ENCODE data around the gene STK33. TPM values are rescaled to one million over a fixed set of nuclear protein-coding genes. Genes with fewer than 3 reads are reported as not detected.

The STK33 gene
- total and polyA plus RNA-seq, 2 donors (not counting 1 experiment from before 2014, with no cell fraction given), result 1.7 to 3.3 TPM

DNA sequence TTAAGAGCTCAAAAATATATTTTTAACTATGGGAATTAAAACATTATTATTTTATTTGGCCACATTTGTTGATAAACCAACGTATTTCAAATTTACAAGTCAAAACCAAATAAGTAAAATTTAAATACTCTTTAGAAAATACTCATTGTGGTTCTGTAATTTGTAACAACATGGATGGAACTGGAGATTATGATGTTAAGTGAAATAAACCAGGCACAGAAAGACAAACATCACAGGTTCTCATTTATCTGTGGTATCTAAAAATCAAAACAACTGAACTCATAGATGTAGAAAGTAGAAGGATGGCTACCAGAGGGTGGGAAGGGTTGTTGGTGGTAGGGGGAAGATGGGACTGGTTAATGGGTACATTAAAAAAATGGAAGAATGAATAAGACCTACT is 50.8 kb downstream of the STK33 start:
- Histone ChIP-seq H3K27ac (ENCODE audit: insufficient read depth, low read length) (no peak overlapping the region), H3K27me3 (ENCODE audit: control insufficient read depth, insufficient read depth, low read length) (peaks cover 4% of the 10 kb centered on the region), H3K4me3 (replicated peaks in 1 of 4; ENCODE audit: control extremely low read depth in 1 of 4, insufficient read depth in 1 of 4, low read depth in 3 of 4, low read length in 4 of 4) (no peak overlapping the region), H3K9ac (ENCODE audit: insufficient read depth, low read length) (no peak overlapping the region), H3K79me2 (ENCODE audit: control insufficient read depth, insufficient read depth, low read length) (no peaks in the 10 kb centered on the region), H3K4me2 (ENCODE audit: extremely low read depth, insufficient read depth, low read length) (no peak overlapping the region), H3K4me1 (ENCODE audit: control insufficient read depth, extremely low read depth, insufficient read depth, low read length) (no peaks in the 10 kb centered on the region), H3K9me3 (ENCODE audit: control insufficient read depth, insufficient read depth, low read depth, low read length) (no peaks in the 10 kb centered on the region), H4K20me1 (ENCODE audit: control insufficient read depth, extremely low read depth, insufficient read depth, low read length) (no peaks in the 10 kb centered on the region), H2AFZ (ENCODE audit: low read length) (no peak overlapping the region), H3K36me3 (ENCODE audit: control insufficient read depth, insufficient read depth, low read length) (no peaks in the 10 kb centered on the region)
- DNase-seq (ENCODE audit: low read depth in 2 of 2), result no peak
- TF ChIP-seq, protein P1, sequence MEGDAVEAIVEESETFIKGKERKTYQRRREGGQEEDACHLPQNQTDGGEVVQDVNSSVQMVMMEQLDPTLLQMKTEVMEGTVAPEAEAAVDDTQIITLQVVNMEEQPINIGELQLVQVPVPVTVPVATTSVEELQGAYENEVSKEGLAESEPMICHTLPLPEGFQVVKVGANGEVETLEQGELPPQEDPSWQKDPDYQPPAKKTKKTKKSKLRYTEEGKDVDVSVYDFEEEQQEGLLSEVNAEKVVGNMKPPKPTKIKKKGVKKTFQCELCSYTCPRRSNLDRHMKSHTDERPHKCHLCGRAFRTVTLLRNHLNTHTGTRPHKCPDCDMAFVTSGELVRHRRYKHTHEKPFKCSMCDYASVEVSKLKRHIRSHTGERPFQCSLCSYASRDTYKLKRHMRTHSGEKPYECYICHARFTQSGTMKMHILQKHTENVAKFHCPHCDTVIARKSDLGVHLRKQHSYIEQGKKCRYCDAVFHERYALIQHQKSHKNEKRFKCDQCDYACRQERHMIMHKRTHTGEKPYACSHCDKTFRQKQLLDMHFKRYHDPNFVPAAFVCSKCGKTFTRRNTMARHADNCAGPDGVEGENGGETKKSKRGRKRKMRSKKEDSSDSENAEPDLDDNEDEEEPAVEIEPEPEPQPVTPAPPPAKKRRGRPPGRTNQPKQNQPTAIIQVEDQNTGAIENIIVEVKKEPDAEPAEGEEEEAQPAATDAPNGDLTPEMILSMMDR (conservative IDR thresholded peaks at IDR 0.05 in 1 of 2, IDR thresholded peaks at IDR 0.05 in 1 of 2; ENCODE audit: low read depth in 1 of 2, low read length in 2 of 2), result no peak
- no peak for TF ChIP-seq EZH2 (IDR thresholded peaks at IDR 0.05; ENCODE audit: low read length, missing control alignments)

DNA sequence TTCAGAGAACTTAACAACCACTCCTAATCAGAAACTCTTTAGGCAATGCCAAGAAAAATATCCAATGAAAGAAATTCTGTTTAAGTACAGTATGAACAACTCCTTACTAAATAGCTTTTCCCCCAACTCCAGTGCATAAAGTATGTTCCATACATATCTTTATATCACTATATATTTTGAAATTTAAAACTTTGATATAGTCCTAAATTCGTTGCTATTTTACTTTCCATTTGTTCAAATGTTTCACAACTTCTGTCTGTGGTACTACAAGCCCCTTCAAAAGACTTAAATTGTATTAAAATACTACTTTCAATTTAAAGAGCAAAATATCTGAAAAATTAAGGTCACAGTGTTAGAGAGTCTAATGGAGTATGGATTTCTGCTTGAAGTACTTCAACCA is 52.6 kb downstream of the STK33 start:
- no peaks in the 10 kb centered on the region for H3K36me3 ChIP-seq (ENCODE audit: control insufficient read depth, insufficient read depth, low read length)
- H3K79me2 ChIP-seq (ENCODE audit: control insufficient read depth, insufficient read depth, low read length), result no peaks in the 10 kb centered on the region
- DNase-seq (ENCODE audit: low read depth in 2 of 2), result no peak
- H4K20me1 ChIP-seq (ENCODE audit: control insufficient read depth, extremely low read depth, insufficient read depth, low read length), result no peaks in the 10 kb centered on the region
- no peaks in the 10 kb centered on the region for H3K4me1 ChIP-seq (ENCODE audit: control insufficient read depth, extremely low read depth, insufficient read depth, low read length)
- H3K27me3 ChIP-seq (ENCODE audit: control insufficient read depth, insufficient read depth, low read length), result peaks cover 4% of the 10 kb centered on the region
- H3K27ac ChIP-seq (ENCODE audit: insufficient read depth, low read length), result no peak overlapping the region
- H2AFZ ChIP-seq (ENCODE audit: low read length), result no peak overlapping the region
- H3K4me2 ChIP-seq (ENCODE audit: extremely low read depth, insufficient read depth, low read length), result no peak overlapping the region
- TF ChIP-seq, protein P1 (conservative IDR thresholded peaks at IDR 0.05 in 1 of 2, IDR thresholded peaks at IDR 0.05 in 1 of 2; ENCODE audit: low read depth in 1 of 2, low read length in 2 of 2), result no peak
- no peak for TF ChIP-seq EZH2 (IDR thresholded peaks at IDR 0.05; ENCODE audit: low read length, missing control alignments)
- H3K4me3 ChIP-seq (replicated peaks in 1 of 4; ENCODE audit: control extremely low read depth in 1 of 4, insufficient read depth in 1 of 4, low read depth in 3 of 4, low read length in 4 of 4), result no peak overlapping the region
- H3K9ac ChIP-seq (ENCODE audit: insufficient read depth, low read length), result no peak overlapping the region
- H3K9me3 ChIP-seq (ENCODE audit: control insufficient read depth, insufficient read depth, low read depth, low read length), result no peaks in the 10 kb centered on the region

DNA sequence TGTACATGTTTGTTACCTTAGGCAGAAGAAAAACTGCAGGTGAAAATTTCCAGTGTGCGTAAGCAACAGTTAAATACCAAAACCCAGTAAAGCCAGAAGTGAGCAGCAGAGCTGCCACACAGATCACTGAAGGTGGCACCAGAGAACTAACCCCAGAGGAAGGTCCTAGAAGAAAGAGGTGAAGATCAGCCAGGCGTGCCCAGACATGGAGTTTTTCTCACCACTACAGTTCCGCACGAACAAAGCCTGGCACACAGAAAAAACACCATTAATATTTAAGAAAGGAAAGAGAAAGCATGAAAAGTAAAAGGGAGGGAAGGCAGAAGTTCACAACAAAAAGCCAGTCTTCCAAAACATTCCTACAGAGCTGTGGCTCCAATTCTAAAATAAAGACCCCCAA is 60.7 kb downstream of the STK33 start:
- no peak for TF ChIP-seq EZH2 (IDR thresholded peaks at IDR 0.05; ENCODE audit: low read length, missing control alignments)
- TF ChIP-seq, protein P1 (conservative IDR thresholded peaks at IDR 0.05 in 1 of 2, IDR thresholded peaks at IDR 0.05 in 1 of 2; ENCODE audit: low read depth in 1 of 2, low read length in 2 of 2), result no peak
- no peak overlapping the region for H3K4me3 ChIP-seq (replicated peaks in 1 of 4; ENCODE audit: control extremely low read depth in 1 of 4, insufficient read depth in 1 of 4, low read depth in 3 of 4, low read length in 4 of 4)
- no peaks in the 10 kb centered on the region for H4K20me1 ChIP-seq (ENCODE audit: control insufficient read depth, extremely low read depth, insufficient read depth, low read length)
- no peaks in the 10 kb centered on the region for H3K4me1 ChIP-seq (ENCODE audit: control insufficient read depth, extremely low read depth, insufficient read depth, low read length)
- no peak overlapping the region for H2AFZ ChIP-seq (ENCODE audit: low read length)
- H3K27me3 ChIP-seq (ENCODE audit: control insufficient read depth, insufficient read depth, low read length), result no peaks in the 10 kb centered on the region
- no peaks in the 10 kb centered on the region for H3K79me2 ChIP-seq (ENCODE audit: control insufficient read depth, insufficient read depth, low read length)
- H3K9ac ChIP-seq (ENCODE audit: insufficient read depth, low read length), result no peak overlapping the region
- H3K36me3 ChIP-seq (ENCODE audit: control insufficient read depth, insufficient read depth, low read length), result no peaks in the 10 kb centered on the region
- H3K27ac ChIP-seq (ENCODE audit: insufficient read depth, low read length), result no peak overlapping the region
- no peak overlapping the region for H3K4me2 ChIP-seq (ENCODE audit: extremely low read depth, insufficient read depth, low read length)
- H3K9me3 ChIP-seq (ENCODE audit: control insufficient read depth, insufficient read depth, low read depth, low read length), result no peaks in the 10 kb centered on the region
- no peak for DNase-seq (ENCODE audit: low read depth in 2 of 2)
